HG02938 (cell line): ENCODE measurements around the gene CHRNA1.
A peak's percentile ranks its signal among the peaks of the same experiment; 100 is the strongest.

Experiments used
- ATAC-seq: cut with Tn5 transposase; IDR thresholded peaks from one replicate; pipeline ENCODE4 v1.9.1; 2021; ENCODE audit warnings: mild to moderate bottlenecking, moderate library complexity; ENCODE audit not compliant: unreplicated experiment

CHRNA1 gene

DNA sequence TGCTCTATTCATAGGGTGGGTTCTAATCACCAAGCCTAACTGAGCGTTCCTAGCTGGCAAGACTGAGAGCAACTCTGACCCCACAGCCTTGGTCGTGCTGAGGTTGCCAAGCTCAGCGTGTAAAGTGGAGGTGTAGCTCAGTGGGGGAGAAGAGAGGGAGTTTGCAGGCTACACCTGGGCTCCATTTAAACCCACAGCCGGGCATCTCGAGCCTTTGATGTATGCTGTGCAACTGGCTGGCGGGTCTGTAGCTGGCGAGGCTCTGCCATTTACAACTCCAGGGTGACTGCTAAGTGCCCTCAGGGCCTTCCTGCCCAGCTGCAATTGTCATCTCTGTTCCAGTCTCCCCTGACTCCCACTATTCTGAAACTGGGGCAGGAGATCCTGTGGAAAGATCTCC, 20.0 kb upstream of the CHRNA1 start:
- ATAC-seq, result no peak

DNA sequence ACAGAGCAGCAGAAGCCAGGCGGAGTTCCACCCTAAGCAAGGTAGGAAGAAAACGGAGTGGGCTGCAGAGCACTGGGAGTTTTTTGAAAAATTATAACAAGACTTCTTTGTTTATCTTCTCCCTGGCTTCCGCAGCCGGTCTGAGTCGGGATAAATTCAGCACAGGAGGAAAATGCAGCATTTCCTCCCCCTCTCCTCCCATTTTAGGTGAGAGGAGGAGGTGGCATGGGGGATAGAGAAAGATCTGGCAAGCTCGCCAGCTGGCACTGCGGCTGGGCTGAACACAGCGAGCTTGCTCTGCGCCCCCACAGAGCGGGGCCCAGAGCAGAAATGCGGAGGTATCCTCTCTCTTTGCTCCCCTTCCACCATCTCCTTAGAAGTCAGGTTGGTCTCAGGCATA, 17.7 kb upstream of the CHRNA1 start:
- ATAC-seq, result no peak

DNA sequence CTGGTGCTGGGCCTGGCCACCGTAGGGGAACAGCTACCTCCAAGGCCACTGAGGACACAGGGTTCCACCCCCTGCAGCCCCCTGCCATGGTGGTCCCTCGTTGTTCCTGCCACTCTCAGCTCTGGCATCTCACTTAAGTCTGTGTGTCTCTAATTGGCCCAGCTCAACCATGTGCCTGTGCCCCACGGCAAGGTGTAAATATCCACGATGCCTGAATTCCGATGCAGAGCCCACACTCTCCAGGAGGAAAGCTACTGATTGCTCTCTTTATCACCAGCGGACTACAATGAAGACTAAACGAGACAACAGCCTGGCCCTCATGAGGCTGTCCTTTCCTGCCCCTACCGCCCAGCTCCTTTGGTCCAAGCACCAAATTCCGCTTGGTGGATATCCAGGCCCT, 17.0 kb upstream of the CHRNA1 start:
- no peak for ATAC-seq

DNA sequence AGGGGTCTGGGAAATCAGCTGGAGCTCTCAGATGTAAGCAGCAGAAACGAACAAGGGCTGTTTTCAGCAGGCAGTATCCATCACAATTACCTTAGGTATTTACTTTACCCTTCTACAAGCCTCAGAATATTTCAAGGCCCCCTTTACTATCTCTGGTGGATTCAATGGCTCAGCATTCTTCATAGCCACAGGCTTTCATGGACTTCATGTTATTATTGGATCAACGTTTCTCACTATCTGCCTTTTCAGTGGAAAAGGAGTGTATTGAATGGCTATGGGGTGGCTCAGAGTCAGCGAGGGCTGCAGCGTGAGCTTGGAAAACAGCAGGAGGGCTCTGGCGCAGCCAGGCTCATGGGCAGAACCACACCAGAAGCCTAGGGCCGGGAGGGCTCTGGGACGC, 16.6 kb upstream of the CHRNA1 start:
- ATAC-seq, result no peak

DNA sequence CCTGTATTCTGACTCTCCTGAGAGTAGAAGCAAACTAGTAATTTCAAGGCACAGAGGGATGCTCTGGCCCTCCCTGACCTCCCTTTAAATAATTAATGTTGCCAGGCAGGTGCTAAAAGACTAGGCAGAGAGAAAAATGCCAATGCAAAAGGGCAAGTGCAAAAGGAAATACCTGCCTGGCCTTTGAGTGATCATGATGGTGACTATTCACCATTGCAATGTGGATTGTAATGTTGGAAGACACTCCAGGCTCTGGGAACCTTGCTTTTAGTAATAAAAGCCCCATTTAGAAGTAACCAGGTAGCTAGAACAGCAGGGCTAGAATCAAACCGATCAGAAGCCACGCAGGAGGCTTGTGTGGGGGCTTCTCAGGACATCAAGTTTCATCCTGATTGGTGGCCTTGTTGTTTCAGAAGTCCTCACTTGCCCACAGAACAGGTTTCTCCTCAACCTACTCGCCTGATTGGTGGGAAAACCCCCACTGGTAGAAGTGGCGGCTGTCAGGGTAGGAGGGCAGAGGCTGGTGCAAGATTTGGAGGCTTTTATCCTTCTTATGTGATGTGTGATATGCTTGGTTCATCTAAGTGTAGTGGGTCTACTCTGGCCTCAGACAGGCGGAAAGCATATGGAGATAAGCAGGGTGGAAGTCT, 16.0 kb upstream of the CHRNA1 start:
- ATAC-seq, result no peak

DNA sequence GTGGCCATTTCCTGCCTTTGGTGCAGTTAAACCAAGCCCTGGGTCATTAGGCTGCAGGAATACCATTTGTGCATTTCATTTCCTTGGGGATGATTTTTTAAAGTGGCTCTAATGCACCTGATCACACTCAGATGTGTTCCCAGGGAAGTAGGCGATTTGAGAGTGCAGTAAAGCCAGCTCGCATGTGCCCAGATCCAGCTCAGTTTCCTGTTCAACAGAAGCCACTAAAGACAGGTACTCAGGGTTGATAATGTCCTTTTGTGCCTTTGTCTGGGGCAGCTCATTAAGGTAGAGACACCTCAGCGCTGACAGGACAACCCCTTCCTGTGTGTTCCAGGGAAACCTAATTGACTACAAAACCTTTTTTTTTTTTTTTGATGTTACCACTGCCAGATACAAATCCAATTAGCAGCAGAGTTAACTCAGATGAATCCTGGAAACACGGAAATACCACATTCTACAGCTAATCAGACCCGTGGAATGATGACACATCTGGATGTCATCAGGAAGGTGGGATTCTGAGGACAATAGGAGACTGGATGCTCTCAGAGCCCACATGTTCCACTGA, 15.2 kb upstream of the CHRNA1 start:
- no peak for ATAC-seq

DNA sequence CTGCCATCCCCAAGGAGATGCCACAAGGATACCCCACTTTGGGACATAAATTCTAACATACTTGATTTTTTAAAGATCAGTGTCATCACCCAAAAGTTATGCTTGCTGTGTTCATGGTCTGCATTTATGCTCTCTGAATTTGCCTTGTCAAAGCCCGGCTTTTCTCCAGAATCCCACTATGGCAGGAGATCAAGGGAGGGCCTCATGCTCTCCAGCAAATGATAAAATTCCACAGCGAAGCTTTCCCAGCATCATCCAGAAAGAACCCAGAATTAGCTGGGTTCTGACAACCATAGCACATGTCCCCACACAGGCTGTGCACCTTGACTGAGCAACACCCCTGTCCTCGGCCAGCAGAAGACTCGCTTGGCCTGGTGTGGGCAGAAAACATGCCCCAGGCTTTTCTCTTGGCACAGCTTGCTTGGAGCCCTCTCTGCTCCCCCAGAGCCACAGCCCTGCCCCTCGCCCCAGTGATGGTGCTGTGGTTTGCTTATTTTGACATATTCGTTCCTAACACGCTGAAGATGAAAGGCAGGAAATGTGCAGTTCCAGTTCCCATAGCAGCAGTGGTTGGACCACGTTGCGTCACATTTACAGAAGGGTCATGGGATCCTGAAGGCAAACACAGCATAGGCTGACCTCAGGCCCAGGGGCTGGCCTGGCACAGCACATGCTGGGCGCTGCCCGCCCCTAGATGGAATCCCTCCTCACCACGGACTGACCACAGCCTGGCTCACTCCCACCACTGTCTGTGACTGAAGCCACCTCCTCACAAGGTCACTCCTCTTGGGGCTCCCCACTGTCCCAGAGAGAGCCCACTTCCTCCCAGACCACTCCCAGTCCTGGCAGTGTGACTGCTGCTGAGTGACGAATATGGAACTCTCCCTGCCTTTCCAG, 14.1 kb upstream of the CHRNA1 start:
- ATAC-seq, result peak; percentile 53

DNA sequence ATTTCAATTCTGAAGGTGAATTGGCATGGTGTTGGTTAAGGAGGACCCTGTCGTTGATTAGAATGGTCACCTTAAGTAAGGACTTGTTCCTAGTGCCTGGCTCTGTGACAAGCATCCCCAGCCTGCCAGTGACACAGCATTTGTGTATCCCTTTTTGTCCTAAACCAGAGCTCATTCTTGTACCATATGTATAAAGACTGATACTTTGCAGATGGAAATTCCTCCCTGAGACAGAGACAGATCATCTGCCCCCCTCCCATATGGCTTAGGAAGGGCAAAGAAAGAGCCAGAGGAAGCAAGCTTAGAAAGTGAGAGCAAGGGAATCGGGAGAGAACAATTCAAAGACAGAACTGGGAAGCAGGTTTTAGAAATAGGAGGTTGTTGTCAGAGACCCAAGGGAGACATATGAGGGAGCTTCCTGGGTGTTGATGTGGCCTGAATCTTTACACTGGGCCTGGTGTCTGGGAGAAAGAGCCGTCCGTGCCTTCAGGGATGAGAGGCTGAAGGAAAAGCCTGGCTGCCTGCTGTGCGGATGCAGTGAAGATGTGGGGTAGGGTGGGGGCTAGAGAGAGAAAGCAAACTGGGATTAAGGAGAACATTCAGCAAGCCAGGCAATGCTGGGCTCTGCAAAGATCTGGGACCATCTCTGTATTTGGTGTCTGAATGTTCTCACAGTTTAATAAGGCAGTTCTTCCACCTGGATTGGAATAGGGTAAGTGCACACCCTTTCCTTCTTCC, 13.2 kb upstream of the CHRNA1 start:
- no peak for ATAC-seq

DNA sequence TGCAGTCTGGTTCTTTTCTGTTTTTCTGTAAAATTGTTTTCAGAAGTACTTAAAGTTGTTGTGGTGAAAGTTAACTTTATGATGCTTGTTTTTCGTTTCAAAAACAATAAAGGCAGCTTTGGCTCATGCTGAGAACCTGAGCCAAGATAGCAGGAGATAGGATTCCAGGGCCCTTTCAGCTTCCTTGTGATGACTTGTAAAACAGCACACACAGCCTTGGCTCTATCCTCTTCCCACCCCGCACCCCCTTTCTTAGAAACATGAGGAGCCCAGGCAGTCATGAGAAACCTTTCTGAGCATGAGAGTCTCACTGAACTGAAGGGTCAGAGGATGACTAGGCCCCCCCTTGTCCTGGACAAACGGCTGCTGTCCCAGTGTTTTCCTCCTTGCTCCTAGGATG, 12.4 kb upstream of the CHRNA1 start:
- no peak for ATAC-seq

DNA sequence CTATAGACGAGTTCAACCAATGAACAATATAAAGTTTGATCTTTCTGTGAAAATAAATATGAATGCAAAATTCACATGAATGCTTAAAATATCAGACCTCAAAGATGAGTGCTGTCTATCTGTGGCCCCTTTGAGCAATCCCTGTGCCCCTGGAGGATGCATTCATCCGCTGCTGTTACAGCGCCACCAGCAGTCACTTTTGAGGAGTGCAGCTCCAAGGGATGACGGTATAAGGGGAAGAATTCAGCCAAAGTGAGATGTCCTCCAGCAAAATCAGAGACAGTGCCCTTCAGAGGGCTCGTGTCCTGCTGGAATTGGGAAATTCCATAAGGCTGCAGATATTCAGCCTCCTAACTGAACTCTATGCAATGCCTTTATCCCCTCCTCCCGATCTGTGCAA, 12.0 kb upstream of the CHRNA1 start:
- ATAC-seq, result no peak

DNA sequence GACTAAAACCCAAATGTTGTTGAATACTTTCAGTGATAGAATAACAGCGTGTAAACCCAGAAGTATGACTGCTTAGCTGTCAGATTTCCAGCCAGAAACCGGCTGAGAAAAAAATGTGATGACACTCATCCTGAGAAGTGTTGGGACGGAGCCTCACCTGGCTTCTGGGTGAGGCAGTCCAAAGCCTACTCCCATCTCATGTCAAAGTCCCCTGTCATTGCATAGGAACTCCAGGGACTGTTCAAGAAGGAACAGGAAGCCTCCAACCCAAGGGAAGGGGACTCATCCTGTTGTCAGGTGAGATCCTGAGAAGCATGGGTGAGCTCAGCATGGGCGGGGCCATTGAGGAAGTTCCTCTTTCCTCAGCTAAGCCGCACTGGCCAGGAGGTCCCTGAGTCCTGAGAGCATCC, 11.3 kb upstream of the CHRNA1 start:
- no peak for ATAC-seq

DNA sequence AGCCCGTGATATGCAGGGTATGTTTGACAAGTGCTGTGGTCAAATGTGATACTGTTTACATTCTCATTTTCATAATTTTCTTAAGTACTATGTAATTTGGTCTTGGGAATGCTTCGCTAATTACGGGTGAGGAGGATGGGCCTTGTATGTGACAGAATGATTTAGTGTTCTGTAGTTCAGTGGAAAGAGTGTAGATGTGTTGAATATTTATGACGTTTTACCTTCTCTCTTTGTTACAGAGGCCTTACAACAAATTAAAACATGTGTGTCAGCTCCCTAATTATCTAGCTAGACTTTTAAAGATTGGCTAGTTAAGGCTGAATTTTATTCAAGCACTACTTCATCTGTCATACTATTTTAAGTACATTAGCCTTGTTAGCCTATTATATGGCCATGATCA, 10.6 kb upstream of the CHRNA1 start:
- ATAC-seq, result no peak

DNA sequence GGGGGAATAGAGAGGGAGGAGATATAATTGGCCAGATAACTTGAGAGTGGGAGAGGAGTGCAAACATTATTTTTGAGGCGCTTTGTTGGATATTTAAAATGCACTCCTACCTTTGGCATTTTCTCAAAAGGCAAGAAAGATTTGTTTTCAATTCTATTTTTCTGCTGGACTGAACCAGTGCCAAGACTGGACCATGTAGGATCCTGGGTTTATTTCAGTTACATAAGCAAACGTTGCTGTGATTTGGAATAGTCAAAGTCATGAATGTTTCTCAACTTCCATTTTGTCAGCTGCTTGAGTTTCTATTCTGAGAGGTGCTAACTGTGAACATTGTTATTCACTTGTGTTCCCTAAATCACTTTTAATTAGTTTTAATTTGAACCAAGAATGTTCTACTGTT, 8.9 kb upstream of the CHRNA1 start:
- no peak for ATAC-seq

DNA sequence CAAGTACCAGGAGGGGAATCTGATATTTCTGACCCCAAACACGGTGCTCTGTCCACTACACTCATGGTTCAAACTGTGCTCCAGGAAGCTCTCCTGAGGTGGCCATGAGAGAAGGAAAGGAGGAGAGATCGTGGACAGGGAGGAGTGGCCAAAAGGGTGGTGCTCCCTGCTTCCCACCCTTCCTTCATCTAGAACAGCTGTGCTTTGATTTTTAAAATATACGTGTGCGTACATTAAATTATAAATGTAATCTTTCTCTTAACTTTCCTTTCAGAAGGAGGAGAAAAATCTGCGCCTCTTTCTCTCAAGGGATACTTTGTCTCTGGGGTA, 8.2 kb upstream of the CHRNA1 start:
- ATAC-seq, result no peak

DNA sequence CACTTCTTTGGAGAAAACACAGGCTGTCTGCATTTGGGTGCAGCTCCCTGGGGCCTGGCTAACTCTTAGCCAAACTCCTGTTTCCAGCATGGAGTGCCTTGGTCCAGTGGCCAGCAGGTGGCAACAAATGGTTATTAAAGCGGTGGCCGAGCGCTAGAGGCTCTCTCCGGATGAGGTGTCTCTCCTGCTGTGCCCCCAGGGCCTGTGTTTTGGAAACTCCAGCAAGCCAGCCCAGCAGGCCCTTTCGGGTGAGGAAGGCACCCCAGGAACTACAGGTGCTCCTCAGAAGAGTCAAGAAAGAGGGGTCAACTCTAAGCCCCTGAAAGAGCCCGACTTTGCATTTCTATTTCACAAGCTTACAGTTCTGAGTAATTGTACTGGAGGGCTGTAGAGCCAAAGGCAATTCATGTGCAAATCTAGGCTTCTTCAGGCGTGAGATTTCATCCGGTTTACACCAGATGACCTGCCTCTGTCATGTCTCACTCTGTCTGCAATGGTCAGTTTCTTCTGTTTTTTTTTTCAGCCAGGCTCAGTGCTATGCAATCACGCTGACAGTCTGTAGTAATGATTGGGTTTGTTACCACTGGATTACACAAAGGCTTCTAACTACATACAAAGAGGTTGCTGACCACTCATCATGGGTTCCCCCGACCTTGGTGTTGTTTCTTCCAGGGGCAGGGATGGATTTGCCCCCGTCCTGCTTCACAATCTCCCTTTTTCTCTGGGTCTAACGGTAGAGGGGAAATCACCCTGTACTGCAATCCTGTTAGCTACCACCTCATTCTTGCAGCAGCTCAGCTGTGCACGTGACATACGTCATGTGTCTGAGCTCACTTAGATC, 7.6 kb upstream of the CHRNA1 start:
- peak; percentile 73 for ATAC-seq

DNA sequence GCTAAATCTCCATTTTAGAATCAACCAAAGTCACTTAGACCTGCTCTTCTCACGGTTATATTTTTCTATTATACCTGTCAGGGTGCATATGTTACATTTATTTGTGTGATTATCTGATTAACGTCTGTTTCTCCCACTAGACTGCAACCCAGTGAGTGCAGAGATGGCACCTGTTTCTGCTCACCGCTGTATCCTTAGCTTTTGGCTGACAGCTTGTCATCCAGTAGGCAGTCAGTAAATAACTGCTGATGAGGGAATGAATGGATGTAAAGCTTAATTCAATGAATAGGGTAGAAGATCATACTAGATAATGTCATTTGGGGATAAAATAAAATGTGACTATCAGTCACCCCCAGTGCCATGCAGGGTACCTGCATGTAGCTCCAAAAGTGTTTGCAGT, 6.9 kb upstream of the CHRNA1 start:
- no peak for ATAC-seq

DNA sequence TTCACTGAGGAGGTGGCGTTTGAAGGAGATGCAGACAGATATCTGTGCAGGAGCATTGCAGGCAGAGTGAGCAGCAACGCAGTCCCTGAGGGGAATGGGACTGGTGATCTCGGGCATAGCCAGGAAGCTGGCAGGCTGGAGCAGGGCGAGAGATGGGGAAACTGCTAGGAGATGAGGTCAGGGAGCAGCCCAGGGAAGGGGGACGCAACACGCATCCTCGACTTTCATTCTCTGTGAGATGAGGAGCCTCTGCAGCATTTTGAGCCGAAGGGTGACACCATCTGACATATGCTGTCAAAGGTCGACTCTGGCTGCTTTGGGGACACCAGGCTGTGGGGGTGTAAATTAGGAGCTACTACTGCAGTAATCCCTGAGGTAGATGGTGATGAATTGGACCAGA, 4.3 kb upstream of the CHRNA1 start:
- no peak for ATAC-seq

DNA sequence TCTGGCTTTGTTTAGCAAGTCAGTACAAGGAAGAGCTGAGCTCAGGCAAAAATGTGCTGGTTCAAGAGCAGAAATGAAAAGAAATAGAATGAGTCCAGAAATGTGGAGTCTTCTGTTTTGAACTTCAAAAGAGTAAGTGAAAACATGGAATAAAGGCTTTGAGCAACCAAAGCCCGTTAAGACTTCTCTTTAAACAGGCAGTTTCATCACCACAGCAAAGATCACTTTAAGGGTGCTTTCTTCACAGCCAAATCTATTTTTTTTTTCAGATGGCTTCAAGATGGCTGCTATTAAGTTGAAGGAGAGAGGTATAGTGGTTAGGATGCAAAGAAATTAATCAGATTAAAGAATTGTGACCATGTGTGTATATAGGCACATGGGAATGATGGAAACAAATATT, 2.0 kb upstream of the CHRNA1 start:
- ATAC-seq, result no peak

DNA sequence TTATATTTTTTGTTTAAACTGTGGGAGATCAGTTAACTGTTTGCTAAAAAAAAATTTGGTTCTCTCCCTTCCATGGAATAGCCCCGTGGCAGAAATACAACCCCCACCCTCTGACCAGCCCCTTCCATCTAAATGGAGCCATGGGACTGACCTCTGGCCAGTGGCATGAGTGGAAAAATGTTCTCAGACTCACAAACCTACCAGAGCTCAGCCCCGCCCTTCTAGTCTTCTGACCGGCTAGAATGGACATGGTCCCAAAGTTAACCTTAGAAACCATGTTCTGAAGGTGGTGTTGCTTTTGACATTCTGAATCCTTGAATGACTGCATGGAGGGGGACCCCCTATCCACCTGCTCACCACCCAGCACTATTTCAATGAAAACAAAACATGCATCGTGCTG, 1.3 kb upstream of the CHRNA1 start:
- ATAC-seq, result no peak

DNA sequence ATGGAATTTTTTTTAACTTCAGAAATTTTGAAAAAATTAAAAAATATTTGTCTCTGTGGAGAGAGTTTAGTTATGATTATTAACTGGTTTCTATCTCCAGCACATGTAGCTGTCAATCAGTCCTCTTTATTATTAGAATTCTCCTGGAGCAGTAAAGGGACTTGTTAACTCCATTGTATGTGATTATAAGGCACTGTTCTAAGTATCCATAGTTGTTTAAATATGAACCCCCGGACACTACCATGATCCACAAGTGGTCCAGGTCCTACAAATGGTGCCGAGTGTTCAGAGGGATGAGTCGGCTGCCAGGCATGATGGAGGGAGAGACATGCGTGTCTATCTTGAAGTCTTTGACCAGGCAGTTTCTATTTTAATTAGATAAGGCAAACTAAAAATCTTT, 492 bp downstream of the CHRNA1 start:
- ATAC-seq, result no peak

DNA sequence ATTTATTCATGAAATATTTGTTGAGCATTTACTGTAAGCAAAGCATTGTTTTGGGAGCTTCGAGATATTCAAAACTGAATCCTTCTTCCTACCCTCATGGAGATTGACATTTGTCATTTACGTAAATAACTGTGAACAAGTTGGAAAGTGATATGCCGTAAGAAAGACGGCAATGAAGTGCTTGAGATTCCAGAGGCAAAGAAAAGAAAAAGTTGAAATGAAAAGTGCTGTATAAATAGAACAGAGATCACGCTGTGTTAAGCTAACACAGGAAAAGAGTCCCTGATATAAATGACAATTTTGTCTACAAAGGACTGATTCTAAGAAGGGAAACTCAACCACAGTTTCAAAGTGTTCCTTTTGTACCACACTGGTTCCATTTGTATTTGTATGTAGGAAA, 1.8 kb downstream of the CHRNA1 start:
- no peak for ATAC-seq
